SW480 (cell line): ENCODE measurements around the gene L2HGDH.

ENCODE experiments used
- DNase-seq: peaks from one replicate; pipeline ENCODE4 v3.0.0-alpha.2; 2016; ENCODE audit warnings: low spot score

The L2HGDH gene

DNA sequence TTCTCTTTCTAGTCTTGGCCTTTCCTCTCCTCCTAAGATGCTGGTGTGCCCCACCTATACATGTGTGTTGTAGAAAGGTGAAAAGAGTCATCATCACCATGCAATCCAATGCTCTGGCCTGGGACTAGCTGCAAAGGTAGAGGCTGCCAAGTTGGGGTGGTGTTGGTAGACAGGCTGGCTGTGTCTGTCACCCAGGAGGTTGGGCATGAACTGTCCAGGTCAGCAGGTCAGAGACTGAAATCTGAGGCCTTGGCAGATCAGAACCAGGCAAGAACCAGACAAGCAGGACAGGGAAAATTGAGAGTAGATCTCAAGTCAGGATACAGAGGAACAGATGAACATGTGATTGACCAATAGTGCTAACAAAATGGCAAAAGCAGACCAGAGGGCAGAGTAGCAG lies 26.2 kb downstream of the L2HGDH start:
- DNase-seq = no peak

DNA sequence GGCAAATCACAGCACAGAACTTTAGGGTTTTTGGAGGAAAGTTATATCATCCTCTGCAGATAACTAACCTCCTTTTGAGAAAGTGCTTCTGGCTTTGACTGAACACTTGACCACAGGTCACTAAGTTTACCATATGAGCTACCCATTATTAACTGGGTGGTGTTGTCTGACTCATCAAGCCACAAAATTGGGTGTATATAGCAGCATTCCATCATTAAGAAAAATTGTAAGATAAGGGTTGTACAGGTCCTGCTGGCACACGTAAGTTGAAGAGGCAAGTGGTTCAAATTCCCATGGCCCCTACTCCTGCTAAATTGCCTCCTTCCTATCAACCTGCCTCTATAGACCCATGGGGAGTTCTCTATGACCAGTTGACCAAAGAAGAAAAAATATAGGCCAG lies 39.5 kb downstream of the L2HGDH start:
- no peak for DNase-seq

DNA sequence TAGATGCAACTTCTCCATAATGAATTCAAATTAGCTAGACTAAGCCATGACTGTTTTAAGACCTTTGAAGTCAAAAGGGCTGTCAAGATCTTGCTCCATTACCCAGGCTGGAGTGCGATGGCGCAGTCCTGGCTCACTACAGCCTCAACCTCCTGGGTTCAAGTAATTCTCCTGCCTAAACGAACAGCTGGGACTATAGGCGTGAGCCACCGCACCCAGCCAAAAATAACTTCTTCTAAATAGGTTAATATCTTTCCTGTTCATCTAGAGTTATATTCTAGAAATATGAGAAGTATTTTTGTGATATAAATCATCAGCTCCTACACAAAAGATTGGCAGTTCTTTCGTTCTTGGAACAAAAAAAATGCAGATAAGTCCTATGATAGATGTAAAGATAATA lies 41.1 kb downstream of the L2HGDH start:
- no peak for DNase-seq

DNA sequence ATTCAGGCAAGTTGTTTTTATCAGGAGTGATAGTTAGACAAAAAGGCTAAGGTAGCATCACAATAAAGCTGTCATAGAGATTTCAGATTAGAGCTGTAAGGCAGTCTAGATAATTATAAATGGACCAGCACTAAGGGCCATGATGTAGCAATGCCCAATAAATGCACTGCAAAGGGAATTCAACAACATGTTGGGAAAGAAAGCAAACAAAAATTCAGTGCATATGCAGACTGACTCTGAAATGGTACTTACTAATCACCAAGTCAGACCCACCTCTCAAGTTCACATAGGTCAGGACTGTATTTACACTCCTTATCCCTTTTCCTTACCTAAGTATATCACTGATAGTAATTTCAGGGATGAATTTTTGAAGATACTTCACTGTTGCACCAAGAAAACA lies 47.0 kb downstream of the L2HGDH start:
- DNase-seq = no peak

DNA sequence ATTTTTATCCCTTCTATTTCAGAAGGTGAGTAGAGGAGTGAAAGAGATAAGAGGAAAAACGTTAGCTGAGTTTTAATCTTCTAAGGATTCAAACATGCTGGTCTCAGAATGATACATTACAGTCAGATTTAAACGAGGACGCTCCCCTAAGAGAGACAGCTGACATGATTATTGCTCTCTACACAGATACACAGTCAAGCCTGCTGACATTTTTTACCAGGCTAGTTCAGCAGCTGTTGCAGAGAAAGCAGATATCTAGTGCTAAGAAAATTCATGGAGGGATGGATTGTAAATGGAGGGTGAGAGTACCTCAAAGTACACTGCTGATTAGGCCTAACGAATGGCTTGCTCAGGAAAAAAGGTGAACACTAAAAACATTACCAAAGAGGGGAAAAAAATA lies 48.7 kb downstream of the L2HGDH start:
- no peak for DNase-seq

DNA sequence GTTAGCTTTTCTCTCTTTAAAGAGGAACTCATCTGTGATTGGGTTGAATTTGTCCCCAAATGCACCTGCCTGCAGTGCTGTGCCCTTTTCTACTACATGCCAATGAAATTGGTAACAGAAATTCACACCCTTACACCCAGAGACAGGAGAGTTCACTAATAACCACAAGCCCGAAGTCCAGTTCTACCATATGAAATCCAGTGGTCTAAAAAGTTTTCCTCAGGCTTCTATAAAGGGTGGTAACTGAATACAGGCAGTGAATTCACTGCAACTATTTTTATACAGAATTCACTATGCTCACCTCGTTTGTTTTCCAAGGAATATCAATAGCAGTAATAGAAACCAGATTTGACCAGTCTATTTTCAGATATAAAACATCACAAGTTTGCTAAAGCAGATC lies 49.2 kb downstream of the L2HGDH start:
- DNase-seq = no peak

DNA sequence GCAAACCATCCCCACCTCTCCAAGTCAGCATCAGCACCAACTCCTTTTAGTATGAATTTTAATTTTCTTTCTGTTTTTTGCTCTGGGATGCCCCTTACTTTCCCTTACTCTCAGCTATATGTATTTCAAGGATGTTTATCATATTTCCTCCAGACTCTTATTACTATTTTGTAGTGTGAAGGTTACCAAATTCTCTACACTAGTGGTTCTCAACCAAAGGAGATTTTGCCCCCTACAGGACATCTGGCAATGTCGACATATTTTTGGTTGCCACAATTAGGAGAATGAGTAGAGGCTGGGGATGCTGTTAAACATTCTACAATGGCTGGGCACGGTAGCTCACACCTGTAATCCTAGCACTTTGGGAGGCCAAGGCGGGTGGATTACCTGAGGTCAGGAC lies 51.5 kb downstream of the L2HGDH start:
- DNase-seq = peak; percentile 21

DNA sequence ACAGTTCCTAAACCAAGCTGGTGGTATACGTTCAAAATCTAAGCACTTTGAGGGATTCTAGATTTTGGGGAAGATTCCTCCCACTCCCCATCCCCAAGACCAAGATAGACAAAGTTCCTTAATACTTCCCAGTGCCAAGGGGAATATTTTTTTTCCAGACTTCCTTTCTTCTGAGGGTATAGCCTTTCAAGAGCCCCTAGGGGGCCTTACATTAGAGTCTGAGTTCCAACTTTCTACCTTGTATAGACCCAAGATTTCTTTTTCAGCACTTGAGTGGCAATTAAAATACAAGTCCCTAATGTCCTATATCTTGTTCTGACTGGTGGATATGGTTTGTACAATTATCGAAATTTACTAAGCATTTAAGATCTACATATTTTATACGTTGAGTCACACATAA lies 52.0 kb downstream of the L2HGDH start:
- DNase-seq = no peak

- no peak for DNase-seq
These were observed 54.3 kb downstream of the L2HGDH start for GRCh38 chr14:50257732-50258131.

DNA sequence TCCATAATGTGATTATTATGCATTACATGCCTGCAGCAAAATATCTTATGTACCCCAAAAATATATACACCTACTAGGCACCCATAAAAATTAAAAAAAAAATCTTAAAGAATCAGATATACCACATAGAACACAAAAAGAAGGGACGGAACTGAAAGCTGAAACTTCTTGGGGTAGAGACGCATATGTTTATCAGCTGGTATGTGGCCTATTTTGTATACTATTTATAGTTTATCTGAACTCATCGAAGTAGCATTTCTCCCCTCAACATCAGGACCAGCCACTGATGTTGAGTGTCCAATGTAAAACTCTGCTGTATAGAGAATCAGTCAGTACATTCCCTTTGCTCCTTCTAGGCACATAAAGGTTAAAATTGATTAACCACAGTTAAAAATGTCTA lies 57.8 kb downstream of the L2HGDH start:
- no peak for DNase-seq

DNA sequence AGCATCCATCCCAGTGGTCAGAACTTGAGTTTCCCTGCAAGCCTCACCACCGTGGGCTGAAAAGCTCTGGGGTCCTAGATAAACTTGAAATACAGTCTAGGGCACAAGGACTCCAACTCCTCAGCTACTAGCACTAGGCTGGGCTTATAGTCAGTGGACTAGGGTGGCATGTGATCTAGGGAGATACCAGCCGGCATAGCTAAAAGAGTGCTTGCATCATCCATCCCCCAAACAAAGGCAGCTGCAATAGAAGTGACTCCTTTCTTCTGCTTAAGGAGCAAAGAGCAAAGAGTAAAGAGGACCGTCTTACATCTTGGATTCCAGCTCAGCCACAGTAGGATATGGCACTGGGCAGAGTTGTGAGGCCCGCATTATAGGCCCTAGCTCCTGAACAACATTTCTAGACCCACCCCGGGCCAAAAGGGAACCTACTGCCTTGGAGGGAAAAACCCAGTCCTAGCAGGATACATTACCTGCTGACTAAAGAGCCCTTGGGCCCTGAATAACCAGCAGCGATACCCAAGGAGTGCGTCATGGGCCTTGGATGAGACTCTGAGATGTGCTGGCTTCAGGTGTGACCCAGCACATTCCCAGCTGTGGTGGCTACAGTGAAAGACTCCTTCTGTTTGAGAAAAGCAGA lies 62.8 kb downstream of the L2HGDH start:
- DNase-seq = no peak

DNA sequence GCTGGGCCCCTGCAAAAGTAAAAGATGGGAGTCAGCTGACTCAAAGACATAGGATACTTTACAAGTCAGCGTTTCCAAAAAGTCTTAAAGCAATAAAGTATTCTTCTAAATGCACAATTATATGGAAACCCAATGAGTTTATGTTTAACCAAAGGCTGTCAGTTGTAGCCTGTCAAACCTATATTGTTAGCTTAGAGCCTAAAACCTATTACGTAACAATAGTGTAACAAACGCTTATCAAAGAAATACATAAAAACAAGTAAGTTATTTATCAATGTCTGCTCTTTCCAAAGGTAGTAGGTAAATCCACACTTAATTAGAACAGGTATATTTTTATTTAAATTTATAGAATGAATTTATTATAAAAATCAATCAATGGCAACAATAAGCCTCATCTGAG lies 64.8 kb downstream of the L2HGDH start:
- DNase-seq = no peak

DNA sequence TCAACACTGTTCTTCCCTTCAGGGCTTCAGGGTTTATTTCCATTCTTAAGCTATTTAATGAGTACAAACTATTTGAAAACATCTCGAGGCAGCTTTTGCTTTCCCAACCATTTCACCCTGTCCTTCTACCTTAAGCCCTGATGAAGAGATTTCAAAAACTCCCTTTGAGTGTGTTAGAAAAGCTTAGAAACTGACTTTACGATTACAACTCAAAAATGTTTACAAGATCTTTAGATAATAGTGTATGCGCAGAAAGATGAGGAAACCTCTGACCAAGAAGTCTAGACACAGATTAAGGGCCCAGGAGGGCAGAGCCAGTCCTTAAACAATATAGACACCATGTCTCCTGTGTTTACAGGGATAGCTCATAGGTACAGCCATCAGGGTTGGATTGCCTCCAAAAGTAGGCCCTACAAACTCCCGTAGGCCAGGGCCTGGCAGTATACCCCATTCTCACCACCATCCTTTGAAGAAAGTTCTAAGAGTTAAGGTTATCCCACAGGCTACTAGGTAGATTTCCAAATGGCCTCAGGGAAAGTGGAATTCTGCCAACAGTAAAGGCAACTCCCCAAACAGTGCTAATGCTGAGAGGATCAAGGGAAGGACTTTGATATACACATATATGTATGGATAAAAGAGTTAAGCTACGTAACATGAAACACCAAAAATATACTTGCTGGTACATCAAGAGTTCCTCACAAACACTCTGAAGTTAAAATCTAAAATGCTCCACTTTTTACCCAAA lies 69.3 kb downstream of the L2HGDH start:
- no peak for DNase-seq

DNA sequence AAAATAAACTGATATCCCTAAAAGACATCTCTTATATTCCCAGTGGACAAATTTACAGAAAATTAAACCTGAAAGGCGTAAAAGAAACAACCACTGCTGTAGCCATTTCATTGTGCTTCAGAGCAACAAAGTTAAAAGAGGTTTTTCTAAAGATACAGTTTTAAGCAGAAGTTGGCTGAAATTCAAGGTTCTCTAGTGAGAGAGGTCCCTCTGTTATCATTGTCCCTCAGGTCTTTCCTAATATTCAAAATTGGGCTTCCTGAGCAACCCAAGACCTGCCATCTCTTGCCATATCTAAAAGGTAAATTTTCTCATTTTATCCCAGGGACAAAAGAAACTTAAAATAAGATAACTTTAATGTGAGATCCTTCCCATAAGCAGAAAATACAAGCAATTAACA lies 69.9 kb downstream of the L2HGDH start:
- no peak for DNase-seq

- no peak for DNase-seq
These were observed 74.6 kb downstream of the L2HGDH start for GRCh38 chr14:50237427-50237826.

DNA sequence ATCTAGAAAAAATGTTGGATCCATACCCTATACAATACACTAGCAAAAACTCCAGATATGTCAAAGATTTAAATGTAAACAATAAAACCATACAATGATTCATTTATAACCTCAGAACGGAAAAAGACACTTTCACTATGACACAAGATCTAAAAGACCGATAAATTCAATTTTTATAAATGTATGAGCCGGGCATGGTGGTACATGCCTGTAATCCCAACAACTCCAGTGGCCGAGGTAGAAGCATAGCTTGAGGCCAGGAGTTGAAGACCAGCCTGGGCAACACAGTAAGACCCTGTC lies 78.1 kb downstream of the L2HGDH start:
- DNase-seq = no peak

- DNase-seq = no peak
These were observed 78.7 kb downstream of the L2HGDH start for GRCh38 chr14:50233166-50233950.

DNA sequence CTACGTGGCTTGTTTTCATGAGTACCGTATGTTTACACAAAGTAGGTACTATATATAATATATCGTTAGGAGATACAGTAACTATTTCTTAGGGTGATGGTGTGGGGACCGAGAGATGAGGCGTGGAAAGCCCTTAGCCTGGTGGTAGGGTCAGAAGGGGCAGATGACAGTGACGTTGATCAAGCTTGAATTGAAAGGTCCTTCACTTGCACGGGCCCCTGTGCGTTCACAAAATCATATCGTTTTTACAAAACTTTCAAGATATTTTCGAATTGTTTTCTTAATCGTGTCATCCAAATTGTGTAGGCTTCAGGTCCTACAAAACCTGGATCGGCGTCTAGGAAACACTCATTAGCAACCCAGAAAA lies 79.8 kb downstream of the L2HGDH start:
- no peak for DNase-seq

DNA sequence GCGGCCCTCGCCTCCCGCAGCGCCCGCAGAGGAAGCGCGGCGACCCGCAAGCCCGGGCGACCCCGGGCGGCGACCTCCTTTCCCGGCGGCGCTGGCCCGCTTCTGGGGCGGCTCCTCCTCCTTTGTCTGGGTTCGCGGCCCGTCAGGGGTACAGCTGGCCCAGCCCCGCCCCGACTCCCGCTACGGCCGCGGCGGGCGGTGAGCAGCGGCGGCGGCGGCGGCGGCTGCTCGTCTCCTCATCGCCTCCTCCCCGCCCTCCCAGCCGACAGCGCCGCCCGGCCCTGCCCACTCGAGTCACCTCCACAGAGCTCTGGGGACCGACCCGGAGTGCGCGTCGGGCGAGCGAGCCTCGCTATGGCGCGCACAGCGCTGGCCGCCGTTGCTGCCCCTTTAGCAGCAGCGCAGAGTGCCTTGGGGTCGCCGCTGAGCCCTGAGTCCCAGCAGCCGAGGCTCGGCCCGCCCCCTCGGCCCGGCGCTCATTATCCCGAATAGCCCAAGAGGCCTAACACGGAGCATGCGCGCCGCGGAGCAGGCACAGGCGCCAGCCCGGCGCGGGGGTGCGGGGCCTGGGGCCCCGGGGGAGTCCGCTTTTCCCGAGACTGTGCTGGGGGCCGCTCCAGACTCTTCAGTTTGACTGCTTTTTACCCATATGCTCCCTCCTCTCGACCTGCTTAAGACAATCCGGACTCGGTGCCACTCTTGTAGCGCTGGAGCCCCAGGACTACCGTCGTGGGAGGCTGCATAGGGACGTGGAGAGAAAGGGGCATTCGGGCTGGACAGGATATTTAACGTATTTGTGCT lies 80.4 kb downstream of the L2HGDH start, which contains the start of gene SOS2:
SOS2 (minus strand) TSS at position 104 of the 801 bp plus-strand sequence. CDS start 295 bp downstream, outside the sequence.
- DNase-seq = peak; percentile 76

- DNase-seq = peak; percentile 53
These were observed 81.1 kb downstream of the L2HGDH start for GRCh38 chr14:50230701-50231474.

DNA sequence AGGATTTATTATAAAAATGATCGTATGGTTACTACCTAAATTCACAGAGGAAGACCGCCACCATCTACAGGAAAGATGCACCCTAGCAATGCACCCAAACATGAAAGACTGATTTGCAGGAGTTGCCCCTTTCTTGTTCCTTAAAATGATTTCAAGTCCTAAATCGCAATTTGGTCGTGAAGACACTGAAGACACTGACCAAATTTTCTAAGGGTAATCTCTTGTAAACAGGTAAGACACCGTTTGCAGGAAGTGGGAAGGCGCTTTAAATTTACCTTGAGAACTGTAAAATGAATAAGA lies 81.7 kb downstream of the L2HGDH start:
- DNase-seq = no peak

DNA sequence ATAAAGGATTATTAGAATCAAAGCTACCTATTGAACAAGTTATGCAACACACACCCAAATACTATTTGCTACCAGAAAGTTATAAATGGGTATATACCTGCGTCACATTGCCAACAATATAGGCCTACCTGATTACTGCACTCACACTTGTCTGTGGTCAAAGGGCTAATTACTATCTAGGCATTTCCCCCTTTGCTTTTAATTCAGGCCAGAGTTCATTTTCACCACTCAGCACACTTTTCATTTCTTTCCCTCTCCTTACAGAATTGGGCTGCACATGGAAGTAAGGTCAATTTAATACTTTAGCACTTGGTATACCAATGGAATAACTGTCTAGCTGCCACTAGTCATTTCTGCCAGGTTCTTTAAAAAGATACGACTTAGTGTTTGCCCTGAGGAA lies 82.3 kb downstream of the L2HGDH start:
- DNase-seq = no peak
